HS-27A (cell line): ENCODE results near the gene KIF21A.

Source experiments
- DNase-seq: peaks from one replicate; pipeline ENCODE4 v3.0.0-alpha.2; 2012; ENCODE audit warnings: low read depth, missing footprints

KIF21A gene

DNA sequence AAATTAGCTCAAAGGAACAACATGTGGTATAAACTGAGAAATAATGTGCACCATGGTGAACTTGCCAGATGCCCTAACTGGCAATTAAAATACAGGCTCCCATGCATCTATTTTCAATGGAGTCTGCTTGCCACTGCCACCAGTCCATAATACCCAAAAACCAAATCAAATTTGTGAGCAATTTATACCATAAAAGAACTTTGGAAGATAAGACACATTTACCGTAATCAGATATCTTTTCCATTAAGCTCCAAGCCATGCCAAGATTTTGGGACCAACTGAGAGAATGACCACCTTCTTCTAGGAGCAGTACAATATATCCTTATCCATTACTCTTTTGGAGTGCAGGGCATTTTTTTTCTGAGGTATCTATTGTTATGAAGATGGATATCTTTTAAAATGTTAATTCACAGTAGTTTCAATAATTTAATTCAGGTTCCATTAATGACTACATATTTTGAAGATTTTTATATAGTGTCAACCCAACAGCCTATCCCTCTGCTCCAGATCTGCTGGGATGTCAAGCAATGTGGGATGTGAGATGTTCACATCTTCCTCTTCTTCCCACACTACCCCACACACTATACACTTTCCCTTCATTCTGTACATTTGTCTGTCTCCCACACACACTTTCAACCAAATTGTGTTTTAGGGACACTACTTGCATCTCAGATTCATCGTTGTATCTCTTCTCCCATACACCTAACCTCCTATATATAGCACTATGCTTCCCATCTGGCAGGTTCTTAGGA lies 53.3 kb downstream of the KIF21A start:
- no peak for DNase-seq

DNA sequence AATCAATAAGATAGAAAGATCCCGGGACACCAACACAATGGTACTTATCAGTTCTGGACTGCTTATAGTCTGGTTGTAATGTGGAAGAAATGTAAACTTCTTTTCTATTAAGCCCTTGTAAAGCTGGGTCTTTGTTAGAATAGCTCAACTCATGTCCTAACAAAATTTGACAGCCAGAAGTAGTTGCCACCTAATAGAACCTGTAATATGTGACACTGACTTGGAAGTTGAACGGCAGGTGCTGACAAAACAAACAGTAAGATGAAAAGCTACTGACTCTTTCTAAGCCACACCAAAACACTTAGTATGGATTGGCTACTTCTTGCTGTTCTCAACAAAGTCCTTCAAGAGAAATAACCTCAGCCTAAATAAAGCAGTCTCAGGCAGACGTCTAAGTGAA lies 56.6 kb downstream of the KIF21A start:
- no peak for DNase-seq

DNA sequence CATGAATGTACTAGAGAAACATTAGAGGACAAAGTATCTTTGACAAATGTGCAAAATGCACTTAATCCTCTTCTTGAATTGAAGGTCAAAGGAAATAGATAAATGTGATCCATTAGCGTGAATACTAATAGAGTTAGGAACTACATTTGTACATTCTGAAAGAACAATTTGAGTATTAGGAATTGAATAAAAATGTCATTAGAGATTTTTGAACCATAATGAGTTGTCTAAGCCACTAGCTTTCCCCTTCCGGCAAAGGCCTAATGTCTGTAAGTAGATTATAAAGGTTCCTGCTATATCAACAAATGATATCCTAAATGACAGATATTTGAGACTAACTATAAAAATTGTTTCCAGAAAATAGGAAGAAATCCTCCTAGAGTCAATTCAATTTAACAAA lies 59.8 kb downstream of the KIF21A start:
- DNase-seq, result no peak

DNA sequence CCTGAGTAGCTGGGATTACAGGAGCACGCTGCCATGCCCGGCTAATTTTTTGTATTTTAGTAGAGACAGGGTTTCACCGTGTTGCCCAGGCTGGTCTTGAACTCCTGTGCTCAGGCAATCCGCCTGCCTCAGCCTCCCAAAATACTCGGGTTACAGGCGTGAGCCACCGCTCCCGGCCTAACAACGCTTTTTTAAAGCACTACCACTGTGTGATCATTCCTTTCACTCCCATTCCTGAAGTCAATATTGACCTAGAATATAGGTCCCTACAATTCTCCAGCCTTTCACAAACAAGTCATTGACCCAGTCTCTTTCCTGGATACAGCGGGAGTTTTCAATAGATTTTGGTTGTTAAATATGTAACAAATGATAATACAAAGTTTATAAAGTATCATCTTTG lies 62.8 kb downstream of the KIF21A start:
- DNase-seq, result no peak

DNA sequence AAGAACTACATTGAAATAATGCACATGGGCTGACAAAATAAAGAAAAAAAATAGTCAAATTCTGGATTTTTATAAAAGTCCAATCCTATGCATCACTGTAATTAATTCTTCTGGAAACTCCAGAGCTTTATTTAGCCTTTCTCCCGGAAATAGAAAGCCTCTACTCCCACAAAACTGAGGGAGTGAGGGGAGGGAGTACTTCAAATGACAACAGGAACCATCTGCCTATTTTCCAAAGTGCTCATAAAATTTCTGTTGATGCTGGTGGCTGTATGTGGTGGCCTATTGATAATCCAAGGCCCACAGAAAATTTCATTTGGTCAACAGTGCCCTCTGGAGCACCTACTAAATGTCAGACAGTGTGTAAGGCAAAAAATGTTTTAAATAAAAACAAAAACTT lies 64.6 kb downstream of the KIF21A start:
- no peak for DNase-seq

DNA sequence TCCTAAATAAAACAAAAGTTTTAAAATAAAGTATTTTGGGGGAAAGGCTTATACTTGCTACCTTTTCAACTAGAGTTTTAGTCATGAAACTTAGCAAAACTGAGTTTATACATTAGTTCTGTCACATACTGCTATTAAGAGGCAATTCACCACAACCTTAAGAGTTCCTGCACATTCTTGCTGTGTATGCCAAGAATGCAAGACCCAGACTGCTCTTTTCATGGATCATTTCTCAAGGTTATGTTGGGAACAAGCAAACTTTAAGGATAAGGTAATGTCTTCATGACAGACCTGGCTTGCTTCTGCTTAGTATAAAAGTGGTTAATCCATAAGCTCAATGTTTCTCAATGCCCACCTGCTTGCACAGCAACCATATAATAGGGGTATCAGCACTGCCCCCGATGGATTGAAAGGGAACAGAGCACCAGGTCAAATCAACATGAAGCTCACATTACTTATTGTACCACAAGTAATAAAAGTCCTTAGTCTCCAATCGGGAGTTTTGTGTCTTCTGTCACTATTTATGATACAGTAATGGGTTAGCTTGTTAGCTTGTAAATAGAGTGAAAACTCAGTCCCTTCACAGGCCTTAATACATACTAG lies 67.6 kb downstream of the KIF21A start:
- no peak for DNase-seq

DNA sequence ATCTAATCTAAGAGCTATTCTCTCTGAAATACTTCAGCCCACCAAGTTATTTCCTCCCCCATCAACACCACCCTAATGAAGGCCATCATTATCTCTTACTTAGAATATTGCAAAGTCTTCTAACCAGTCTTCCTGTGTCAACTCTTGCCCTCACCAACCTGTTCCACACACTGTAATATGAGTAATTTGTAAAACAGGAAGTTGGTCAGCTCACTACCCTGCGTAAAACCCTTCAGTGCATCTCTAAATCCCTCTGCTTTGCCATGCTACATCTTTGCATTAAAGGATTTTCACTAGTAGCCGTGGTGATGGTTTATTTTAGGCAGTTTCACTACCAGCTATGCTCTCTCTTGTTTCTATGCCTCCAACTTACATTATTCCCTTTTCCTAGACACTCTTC lies 70.0 kb downstream of the KIF21A start:
- no peak for DNase-seq

DNA sequence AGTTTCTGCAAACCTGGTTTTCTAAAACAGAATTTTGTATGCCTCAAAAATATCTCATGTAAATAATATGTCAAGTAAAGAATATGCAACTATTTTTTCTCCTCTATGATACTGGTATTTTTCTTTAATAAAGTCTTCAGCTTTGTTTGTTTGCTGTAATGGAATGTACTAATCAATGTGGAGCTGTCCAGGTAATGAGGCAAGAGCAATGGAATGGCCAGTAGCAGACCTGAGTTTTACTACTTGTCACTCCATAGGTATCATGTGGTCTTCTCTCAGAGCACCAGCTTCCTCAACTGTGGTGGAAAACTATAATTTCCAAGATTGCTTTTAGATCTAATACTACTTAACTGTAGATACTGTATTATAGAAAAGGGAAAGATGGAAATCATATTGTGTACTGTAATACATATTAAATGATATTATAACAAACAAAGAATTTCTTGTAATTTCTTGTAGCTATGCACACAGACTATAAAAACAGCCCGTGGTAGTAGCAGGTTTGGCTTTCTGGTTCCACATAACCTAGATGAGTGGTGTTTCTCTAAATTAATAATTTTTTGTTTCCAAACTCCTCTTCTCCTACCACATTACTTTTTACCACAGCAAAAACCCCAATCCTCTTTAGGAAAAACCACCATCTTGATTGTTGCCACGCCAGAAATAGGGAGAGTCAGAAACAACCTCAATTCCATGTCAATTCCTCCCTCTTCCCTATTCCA lies 70.6 kb downstream of the KIF21A start:
- no peak for DNase-seq

DNA sequence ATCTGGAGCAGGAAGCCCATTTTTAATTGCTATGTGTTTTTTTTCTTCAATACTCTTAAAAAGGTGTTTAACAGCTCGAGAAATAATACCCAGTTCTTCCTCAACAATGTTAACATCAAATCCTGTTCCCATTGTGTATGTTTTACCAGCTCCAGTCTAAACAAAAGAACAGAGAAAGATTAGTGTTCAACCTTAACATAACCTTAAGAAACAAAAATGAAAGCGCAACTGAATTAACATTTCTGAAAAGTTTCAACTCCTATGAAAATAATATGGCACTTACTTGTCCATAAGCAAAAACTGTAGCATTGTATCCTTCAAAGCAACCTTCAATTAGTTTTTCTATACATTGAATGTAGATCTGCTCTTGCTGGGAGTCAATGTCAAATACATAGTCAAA lies 73.2 kb downstream of the KIF21A start:
- DNase-seq, result no peak

DNA sequence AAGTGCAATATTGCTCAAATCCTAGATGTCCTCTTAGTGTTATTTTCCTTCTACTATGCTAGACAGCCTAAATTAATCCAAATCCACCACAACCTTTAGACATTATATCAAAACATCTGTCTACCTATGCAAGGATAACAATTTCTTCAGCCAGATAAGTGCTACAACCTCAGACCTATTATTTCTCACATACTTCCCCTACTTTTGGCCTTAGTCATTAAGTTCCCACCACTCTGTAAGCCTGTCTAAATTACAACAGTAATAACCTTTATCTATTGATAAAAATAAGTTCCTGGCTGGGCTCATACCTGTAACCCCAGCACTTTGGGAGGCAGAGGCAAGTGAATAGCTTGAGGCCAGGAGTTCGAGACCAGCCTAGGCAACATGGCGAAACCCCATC lies 74.0 kb downstream of the KIF21A start:
- no peak for DNase-seq

DNA sequence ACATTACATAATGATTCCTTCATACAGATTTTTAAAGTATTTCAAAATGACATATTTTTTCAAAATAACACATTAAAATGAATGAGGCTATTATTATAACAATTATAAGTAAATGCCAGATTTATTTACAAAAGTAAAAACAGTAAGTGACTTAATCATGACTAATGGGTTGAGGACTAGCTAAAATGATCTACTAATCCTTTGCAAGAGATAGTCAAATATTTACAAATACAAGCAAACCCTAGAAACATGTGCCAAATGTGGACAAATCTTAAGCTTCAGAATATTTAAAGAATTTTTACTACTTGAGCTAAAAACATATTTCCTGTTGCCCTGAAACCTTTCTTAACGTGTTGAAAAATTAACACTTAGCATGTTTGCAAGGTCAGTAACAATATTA lies 74.8 kb downstream of the KIF21A start:
- no peak for DNase-seq

DNA sequence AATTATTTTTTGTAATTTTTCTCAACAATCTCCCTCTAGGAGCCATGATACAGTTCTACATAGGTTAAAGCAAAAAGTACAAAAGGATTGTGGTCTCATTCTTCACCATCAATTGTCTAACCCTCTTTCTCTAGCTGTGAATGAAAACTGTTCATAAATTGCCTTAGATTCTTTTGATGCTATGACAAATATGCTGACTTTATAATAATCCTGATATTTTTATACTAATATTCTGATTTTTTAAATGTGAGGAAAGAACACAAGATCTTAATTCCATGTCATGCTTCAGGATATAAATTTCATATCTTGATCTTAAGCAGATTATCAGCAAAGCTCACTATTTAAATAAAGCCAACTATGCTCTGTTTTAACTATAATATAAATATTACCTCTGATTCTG lies 75.4 kb downstream of the KIF21A start:
- DNase-seq, result no peak

DNA sequence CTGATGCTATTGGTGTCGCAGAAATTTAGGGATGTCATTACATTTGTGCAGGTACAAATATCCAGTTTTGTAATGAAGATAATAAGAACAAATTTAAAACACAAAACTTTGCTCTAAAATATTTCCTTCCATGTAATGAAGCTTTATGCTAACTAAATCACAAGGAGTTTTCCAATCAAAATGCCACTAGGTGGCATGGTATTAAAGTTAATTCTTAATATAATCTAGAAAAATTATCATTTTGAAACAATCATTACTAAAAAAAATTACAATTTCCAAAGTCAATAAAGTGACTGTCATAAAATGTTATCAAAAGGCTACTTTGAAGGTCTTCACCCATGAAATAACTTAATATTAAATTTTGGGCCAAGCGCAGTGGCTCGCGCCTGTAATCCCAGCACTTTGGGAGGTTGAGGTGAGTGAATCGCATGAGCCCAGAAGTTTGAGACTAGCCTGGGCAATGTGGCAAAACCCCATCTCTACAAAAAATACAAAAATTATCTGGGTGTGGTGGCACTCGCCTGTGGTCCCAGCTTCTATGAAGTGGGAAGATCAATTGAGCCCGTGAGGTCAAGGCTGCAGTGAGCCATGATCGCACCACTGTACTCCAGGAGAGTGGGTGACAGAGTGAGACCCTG lies 77.4 kb downstream of the KIF21A start:
- no peak for DNase-seq

DNA sequence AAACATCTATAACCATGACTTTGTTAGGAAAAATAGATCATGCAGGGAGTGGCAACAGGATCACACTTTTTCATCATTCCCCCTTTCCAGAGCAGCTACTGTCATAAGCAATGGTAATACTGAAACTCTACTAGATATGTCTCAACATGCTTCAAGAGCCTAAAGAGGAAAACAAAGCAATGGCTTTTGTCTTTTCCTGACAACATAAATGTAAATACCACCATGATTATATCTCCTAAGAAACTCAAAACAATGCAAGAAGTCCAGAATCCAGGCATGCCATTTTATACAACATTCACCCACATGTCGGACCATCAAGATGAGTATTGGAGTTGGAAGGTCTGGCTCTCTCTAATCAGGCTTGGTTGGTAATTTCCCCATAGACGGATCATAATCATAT lies 78.7 kb downstream of the KIF21A start:
- no peak for DNase-seq

DNA sequence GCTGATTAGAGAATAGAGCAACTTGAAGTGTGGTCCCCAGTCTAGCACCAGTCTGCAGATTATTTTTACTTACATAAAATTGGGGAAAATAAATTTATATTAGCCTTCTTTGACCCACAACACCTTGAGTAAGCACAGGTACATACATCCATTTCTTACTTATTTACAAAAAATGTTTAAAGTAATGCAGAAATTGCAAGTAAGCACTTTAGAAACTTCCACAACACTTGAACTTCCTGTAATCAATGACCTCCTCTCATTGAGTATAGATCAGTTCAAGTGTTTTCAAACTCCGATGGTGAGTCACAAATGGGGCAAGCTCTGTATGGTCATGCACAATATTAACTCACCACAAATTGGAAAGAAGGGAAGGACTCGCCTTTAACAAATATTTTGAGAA lies 83.3 kb downstream of the KIF21A start:
- no peak for DNase-seq

DNA sequence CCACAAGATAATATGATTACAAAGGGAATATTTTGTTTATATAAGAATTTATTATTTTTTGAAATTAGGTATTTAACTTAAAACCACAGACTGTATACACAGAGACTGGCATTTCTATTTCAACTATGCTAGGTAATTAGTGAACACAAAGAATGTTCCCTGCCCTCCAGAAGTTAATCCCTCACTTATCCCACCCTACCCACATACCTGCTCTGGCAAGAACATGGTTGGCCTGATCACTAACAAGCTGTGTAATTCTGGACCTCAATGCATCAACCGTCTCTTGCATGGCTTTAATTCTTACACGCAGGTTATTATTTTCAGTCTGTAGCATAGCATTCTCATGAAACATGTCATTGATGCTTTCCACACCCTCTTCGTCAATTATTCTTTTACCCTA lies 85.9 kb downstream of the KIF21A start:
- no peak for DNase-seq

DNA sequence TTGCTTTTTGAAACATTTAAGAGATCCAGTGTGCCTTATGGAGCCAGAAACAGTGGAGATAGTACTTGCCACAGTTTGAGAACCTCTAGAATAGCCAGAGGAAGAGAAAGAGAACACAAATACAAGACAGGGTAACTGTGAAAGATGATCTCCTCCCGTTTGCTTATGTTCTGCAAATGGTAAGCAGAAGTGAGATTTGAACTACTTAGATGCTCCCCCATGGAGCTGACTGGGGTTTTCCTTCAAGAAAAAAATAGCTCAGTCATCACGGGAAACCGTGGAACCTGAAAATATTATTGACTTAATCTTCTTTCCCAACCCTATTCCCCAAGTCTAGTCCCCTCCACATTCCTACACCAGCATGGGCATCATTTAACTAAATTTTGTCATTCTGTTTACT lies 87.1 kb downstream of the KIF21A start:
- no peak for DNase-seq

DNA sequence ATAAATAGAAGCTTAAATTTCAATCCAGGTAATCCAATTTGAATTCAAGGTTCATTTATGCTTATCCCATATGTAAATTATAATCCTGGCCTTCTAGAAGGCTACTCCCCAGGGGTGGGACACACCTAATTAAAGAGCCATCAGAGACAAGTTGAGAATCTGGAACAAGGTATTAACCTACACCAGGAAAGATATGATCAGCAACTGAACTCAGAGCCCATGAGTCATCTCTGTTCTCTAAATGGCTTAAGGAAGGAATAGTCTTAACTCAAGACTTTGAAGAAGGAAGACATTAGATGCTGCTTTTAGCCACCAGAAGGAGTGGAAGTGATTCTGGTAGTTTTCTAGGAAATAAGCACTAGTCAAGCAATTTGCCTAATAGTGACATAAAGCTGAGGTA lies 88.0 kb downstream of the KIF21A start:
- no peak for DNase-seq

DNA sequence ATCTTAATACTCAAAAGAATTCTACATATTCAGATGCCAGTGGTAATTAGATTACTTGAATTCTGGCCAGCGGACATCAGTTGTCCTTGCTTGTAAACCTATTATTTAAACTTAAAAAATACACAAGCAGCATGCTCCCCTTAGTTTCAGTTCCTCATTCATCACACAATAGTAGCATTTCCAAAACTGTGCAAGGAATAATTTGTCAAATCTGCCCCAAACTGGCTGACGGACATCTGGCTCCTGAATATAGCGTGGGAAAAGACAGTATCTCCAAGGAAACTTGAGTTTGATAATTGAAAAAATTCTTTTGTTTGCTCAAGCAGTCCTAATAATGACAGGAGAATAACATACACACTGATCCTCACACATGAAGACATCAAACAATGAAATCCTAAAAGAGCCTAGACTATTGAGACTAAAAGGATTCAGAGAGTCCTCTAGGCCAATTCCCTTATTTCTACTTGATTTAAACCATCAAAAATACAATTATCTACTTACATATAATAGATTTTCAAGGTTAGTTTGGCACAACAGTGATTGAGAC lies 90.4 kb downstream of the KIF21A start:
- DNase-seq, result no peak

DNA sequence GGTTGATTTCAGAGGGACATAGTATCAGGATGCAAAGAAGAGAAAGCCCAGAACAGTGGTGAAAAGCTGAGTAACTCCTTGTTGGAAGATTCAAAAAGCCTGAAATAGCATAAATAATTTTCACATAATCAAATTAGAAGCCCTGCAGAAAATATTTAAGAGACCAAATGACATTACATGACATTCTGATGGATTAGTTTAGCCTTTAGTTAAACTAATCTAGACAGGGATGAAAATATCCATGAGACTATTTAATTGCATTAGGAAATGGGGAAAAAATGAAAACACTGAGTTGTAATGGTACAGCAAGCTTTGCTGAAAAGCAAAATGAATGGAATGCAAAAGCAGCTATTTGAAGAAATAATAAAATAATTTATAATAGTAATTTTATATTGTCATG lies 91.8 kb downstream of the KIF21A start:
- DNase-seq, result no peak

DNA sequence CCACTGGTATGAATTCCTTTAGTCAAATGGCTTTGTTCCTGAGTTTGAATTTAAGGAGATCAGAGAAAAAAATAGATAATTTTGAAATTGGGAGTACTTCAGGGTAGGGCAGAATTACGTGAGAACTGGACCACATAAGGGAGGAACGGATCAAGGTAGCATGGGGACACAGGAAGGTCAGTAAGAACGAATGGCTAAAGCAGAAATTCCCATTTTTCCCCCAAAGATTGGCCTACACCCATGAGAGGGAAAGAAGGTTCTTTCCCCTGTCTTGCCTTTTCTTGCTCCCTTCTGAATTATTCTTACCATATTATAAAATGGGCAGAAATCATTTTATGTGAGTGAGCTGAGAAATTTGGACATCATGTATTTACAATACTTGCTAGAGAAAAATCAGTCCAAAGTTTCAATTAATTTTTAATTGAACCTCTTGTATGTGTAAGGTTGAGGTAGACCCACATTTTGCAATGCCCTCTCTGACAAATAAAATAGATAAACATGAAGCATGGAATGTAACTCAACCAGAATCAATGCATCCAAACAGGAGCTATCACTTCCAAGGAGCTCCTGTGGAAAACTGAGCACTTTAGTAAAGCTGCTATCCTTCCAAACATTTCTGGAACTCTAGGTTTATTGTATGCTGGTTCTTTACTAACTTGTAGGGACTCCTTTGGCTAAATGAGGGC lies 93.8 kb downstream of the KIF21A start:
- DNase-seq, result no peak

DNA sequence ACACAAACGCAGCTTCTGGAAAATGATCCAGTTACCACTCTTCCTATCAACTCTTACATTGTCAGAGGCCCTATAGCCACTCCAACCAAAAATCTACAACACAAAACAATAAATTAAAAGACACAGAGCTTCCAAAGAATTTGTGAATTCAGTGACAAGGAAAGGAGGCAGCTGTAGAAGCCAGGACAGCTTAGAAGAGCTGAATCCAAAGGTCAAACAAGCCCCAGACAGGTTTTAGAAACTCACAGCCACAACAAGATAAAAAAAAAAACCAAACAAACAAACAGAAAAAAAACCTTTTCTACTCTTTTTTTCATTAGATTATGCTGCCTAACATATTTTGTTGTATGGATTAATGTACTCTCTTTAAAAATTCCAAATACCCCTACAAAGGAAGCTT lies 94.4 kb downstream of the KIF21A start:
- DNase-seq, result no peak
